GM12878 (cell line): Measurements from ENCODE around the gene SMIM17. TPM values are rescaled to one million over a fixed set of nuclear protein-coding genes. Genes with fewer than 3 reads are reported as not detected.

Experiments used
- ATF2 ChIP-seq: IDR thresholded peaks from 2 replicates; pipeline ENCODE4 v1.6.1; 2012; ENCODE audit warnings: low read length, inconsistent platforms
- BACH1 ChIP-seq: fragments of 450-650 bp; IDR thresholded peaks from 2 replicates; pipeline ENCODE4 v1.6.1; 2017; ENCODE audit warnings: mild to moderate bottlenecking, borderline replicate concordance
- BCLAF1 ChIP-seq: fragments of 450-650 bp; IDR thresholded peaks from 2 replicates; pipeline ENCODE4 v1.6.1; 2017; ENCODE audit warnings: antibody characterized with exemption, mild to moderate bottlenecking, moderate library complexity
- CBFB ChIP-seq: IDR thresholded peaks from 2 replicates; pipeline ENCODE4 v1.6.1; 2016; ENCODE audit warnings: antibody characterized with exemption, low read depth
- CEBPB ChIP-seq, 2 experiments: fragments of 150-350 bp in 1 of 2; IDR thresholded peaks; 2 replicates each; pipeline ENCODE4 v1.6.1; 2012 to 2014; ENCODE audit warnings: low read depth in 2 of 2, low read length in 2 of 2, borderline replicate concordance in 1 of 2, inconsistent platforms in 1 of 2
- CEBPZ ChIP-seq: fragments of 150-350 bp; IDR thresholded peaks from 2 replicates; pipeline ENCODE4 v1.6.1; 2016; ENCODE audit warnings: low read depth, low read length
- FOS ChIP-seq: IDR thresholded peaks from 3 replicates; pipeline ENCODE4 v1.6.1; 2011; ENCODE audit warnings: borderline replicate concordance; ENCODE audit not compliant: insufficient read length; ENCODE audit errors: extremely low read depth
- HSF1 ChIP-seq: fragments of 150-350 bp; IDR thresholded peaks from 2 replicates; pipeline ENCODE4 v1.6.1; 2014; ENCODE audit warnings: mild to moderate bottlenecking, low read depth, low read length
- NBN ChIP-seq: fragments of 450-650 bp; IDR thresholded peaks from 2 replicates; pipeline ENCODE4 v1.6.1; 2016
- NR2C2 ChIP-seq: IDR thresholded peaks from 2 replicates; pipeline ENCODE4 v1.6.1; 2011; ENCODE audit warnings: borderline replicate concordance, low read depth; ENCODE audit not compliant: control insufficient read depth, insufficient read length
- RB1 ChIP-seq: fragments of 450-650 bp; formaldehyde crosslinking; IDR thresholded peaks from 2 replicates; pipeline ENCODE4 v1.6.1; 2017; ENCODE audit warnings: mild to moderate bottlenecking, borderline replicate concordance
- SRF ChIP-seq, 2 experiments: IDR thresholded peaks; 2 replicates each; pipeline ENCODE4 v1.6.1; 2011; ENCODE audit warnings: low read depth in 2 of 2, low read length in 2 of 2, mild to moderate bottlenecking in 1 of 2, moderate library complexity in 1 of 2
- ZNF274 ChIP-seq: IDR thresholded peaks from one replicate; pipeline ENCODE4 v1.8.0; 2011; ENCODE audit not compliant: insufficient read length, insufficient read depth
- ZNF384 ChIP-seq: IDR thresholded peaks from 2 replicates; pipeline ENCODE4 v1.6.1; 2012; ENCODE audit warnings: low read depth, mild to moderate bottlenecking, low read length, improper control_type of control experiment, borderline replicate concordance
- ZNF592 ChIP-seq: fragments of 450-650 bp; IDR thresholded peaks from 2 replicates; pipeline ENCODE4 v1.6.1; 2017; ENCODE audit warnings: mild to moderate bottlenecking, moderate library complexity
- polyA plus RNA-seq, 11 experiments: library from polyadenylated mRNA; depleted of rRNA in 4 of 11; unstranded in 6 of 11; stranded (reverse) in 5 of 11; fragments of >200 nt; fragmentation: Nextera tagmentation in 4 of 11; fragmentation: Illumina TruSeq in 1 of 11; extraction: Ambion mirVana in 4 of 11; extraction: Trizol in 1 of 11; gene quantifications; 1 replicate in 1 of 11; 2 replicates in 10 of 11; pipeline versions ENCODE4 v1.2.1 to v1.2.3, GENCODE V29; 2011 to 2016; ENCODE audit warnings: inconsistent platforms in 2 of 11, missing spikeins in 2 of 11, low read depth in 1 of 11
- total RNA-seq, 4 experiments: library from RNA; depleted of rRNA in 3 of 4; stranded (reverse); fragments of >200 nt in 3 of 4; fragmentation: Illumina TruSeq in 1 of 4; extraction: Trizol in 1 of 4; gene quantifications; 2 replicates each; pipeline versions ENCODE4 v1.2.1 to v1.2.3, GENCODE V29; 2013 to 2021

The SMIM17 gene
- total and polyA plus RNA-seq, 10 of the 15 experiments (the other 5 are each of a cell fraction or from before 2014, with no cell fraction given), result 0.07 to 0.23 (median 0.17) TPM; not detected in 6

- TF ChIP-seq CEBPZ (no peak), SRF (IDR thresholded peaks at IDR 0.05; ENCODE audit: low read depth in 2 of 2, low read length in 2 of 2) (no peak), ZNF274 (no peak), ZNF384 (no peak), BCLAF1 (no peak), NBN (0 out of 2 replicates have a peak, but pooled peaks have one; percentile 65), NR2C2 (no peak), BACH1 (no peak), ATF2 (no peak), CEBPB (IDR thresholded peaks at IDR 0.05; ENCODE audit: borderline replicate concordance in 1 of 2, low read depth in 2 of 2, low read length in 2 of 2) (no peak), CBFB (no peak), FOS (no peak), HSF1 (no peak), RB1 (no peak), ZNF592 (no peak)
Observed at GRCh38 chr19:56594783-56595547, 48.0 kb upstream of the SMIM17 start, which contains the start of gene ZNF71 (continued).
